ENCODE measurements around the gene ADGRB3. TPM values are rescaled to one million over a fixed set of nuclear protein-coding genes. Genes with fewer than 3 reads are reported as not detected.

Gene ADGRB3
- total RNA-seq, 4 donors from 2014 or later = 1.6 to 2.6 (median 1.8) TPM

GRCh38 chr6:69096681-69097080 lies 461.6 kb downstream of the ADGRB3 start:
- no peak for TF ChIP-seq CTCF (IDR thresholded peaks at IDR 0.05; ENCODE audit: low read depth)

- TF ChIP-seq CTCF (IDR thresholded peaks at IDR 0.05; ENCODE audit: low read depth) = no peak
Measured at GRCh38 chr6:69097948-69098347, 462.9 kb downstream of the ADGRB3 start.

GRCh38 chr6:69098910-69099309 lies 463.8 kb downstream of the ADGRB3 start:
- TF ChIP-seq CTCF (IDR thresholded peaks at IDR 0.05; ENCODE audit: low read depth) = no peak

- no peak for TF ChIP-seq CTCF (IDR thresholded peaks at IDR 0.05; ENCODE audit: low read depth)
Measured at GRCh38 chr6:69100772-69101171, 465.7 kb downstream of the ADGRB3 start.

- no peak for TF ChIP-seq CTCF (IDR thresholded peaks at IDR 0.05; ENCODE audit: low read depth)
Measured at GRCh38 chr6:69102416-69102815, 467.3 kb downstream of the ADGRB3 start.

GRCh38 chr6:69105288-69105687 lies 470.2 kb downstream of the ADGRB3 start:
- TF ChIP-seq CTCF (IDR thresholded peaks at IDR 0.05; ENCODE audit: low read depth) = no peak

GRCh38 chr6:69106511-69106910 lies 471.4 kb downstream of the ADGRB3 start:
- TF ChIP-seq CTCF (IDR thresholded peaks at IDR 0.05; ENCODE audit: low read depth) = no peak

Measured in subcutaneous adipose tissue (tissue), 4 donors.